Measurements from ENCODE around the gene FOXE1. TPM values are rescaled to one million over a fixed set of nuclear protein-coding genes. Genes with fewer than 3 reads are reported as not detected.

FOXE1 gene
- total and polyA plus RNA-seq, 2 of the 4 experiments (the other 2 are of a cell fraction): under 0.01 to 0.22 TPM

GRCh38 chr9:97868859-97869258 is 15.8 kb downstream of the FOXE1 start:
- POLR2A ChIA-PET (ENCODE audit: unreplicated experiment): no interaction called here
- Histone ChIP-seq H3K9me3 (ENCODE audit: control insufficient read depth, insufficient read depth, low read length) (peaks cover 8% of the 10 kb centered on the region; the same call in 1 of the 2 replicates), H2AK9ac (replicated peaks; ENCODE audit: low read depth, low read length, poor library complexity) (no peak overlapping the region), H3K4me1 (ENCODE audit: control insufficient read depth, insufficient read depth, low read length) (no peaks in the 10 kb centered on the region), H4K91ac (ENCODE audit: insufficient read depth, low read depth, low read length) (no peak overlapping the region), H3K23ac (ENCODE audit: low read depth, low read length) (no peak overlapping the region), H3K18ac (ENCODE audit: low read depth, low read length) (no peak overlapping the region), H3K27me3 (ENCODE audit: control insufficient read depth, insufficient read depth, low read length) (peaks cover 21% of the 10 kb centered on the region), H3K4ac (ENCODE audit: low read depth, low read length) (no peak overlapping the region), H2AK5ac (ENCODE audit: low read depth, low read length) (no peak overlapping the region), H3K4me3 (ENCODE audit: insufficient read depth, low read depth, low read length) (no peak overlapping the region), H4K20me1 (ENCODE audit: insufficient read depth, low read length) (no peaks in the 10 kb centered on the region), H2BK15ac (ENCODE audit: low read depth, low read length) (no peak overlapping the region), H3K14ac (replicated peaks; ENCODE audit: low read depth, low read length) (no peak overlapping the region), H3K27ac (ENCODE audit: insufficient read depth, low read length) (no peak overlapping the region), H4K5ac (ENCODE audit: low read depth, low read length) (no peak overlapping the region), H2BK120ac (ENCODE audit: low read depth, low read length) (no peak overlapping the region), H3K4me2 (ENCODE audit: low read depth, low read length) (no peak overlapping the region), H2BK20ac (ENCODE audit: low read depth, low read length) (no peak overlapping the region), H3K9me1 (ENCODE audit: insufficient read depth, low read length) (0 out of 2 replicates have a peak, but pooled peaks cover under 1% of the 10 kb centered on the region), H2AFZ (replicated peaks; ENCODE audit: low read length, poor library complexity) (no peak overlapping the region), H3K79me1 (ENCODE audit: low read depth in 1 of 2, low read length in 2 of 2) (no peaks in the 10 kb centered on the region), H2BK5ac (ENCODE audit: low read depth, low read length, poor library complexity, severe bottlenecking) (no peak overlapping the region), H3K56ac (ENCODE audit: extremely low read depth, insufficient read depth, low read length) (no peak overlapping the region), H4K8ac (ENCODE audit: low read depth in 2 of 2, low read length in 2 of 2) (no peak overlapping the region), H3K9ac (ENCODE audit: low read depth, low read length) (no peak overlapping the region), H3K36me3 (ENCODE audit: control insufficient read depth, insufficient read depth, low read length) (no peaks in the 10 kb centered on the region)
- CTCF ChIA-PET: no interaction called here
- dilution Hi-C loops (cut with HindIII; ENCODE audit: low sequenced_read_pairs, unreplicated experiment) (no loop called here), in situ Hi-C loops (cut with MboI; ENCODE audit: low sequenced_read_pairs) (no loop called here), intact Hi-C loops (cut with micrococcal nuclease) (no loop called here)
- TF ChIP-seq FOS (IDR thresholded peaks at IDR 0.05; ENCODE audit: low read depth, low read length) (no peak), MAZ (IDR thresholded peaks at IDR 0.05; ENCODE audit: borderline replicate concordance, low read depth, low read length) (no peak), MXI1 (IDR thresholded peaks at IDR 0.05; ENCODE audit: borderline replicate concordance, low read depth, low read length) (no peak), CEBPB (IDR thresholded peaks at IDR 0.05; ENCODE audit: low read depth, low read length) (no peak), RFX5 (IDR thresholded peaks at IDR 0.05; ENCODE audit: low read depth, low read length) (no peak), NFE2L2 (IDR thresholded peaks at IDR 0.05; ENCODE audit: low read depth, low read length) (no peak), ELK1 (IDR thresholded peaks at IDR 0.05; ENCODE audit: borderline replicate concordance, low read depth, low read length) (no peak), SMC3 (IDR thresholded peaks at IDR 0.05; ENCODE audit: low read depth, low read length) (no peak), CHD1 (IDR thresholded peaks at IDR 0.05; ENCODE audit: low read depth, low read length) (no peak), RAD21 (IDR thresholded peaks at IDR 0.05; ENCODE audit: low read length) (no peak)
- BruUV-seq (replicated peaks): no TSS peak
- DNase-seq: no peak
- WGBS, 2 experiments (ENCODE audit: extremely low coverage in 2 of 2, insufficient read length in 1 of 2): 80% methylated on average over 2 of the region's 3 CpGs; no CpG with 5 or more reads in 1 of the 2 experiments
- no peak for ATAC-seq (ENCODE audit: low read depth)
